IMR-90 (cell line): ENCODE data around the gene ANKDD1A. TPM values are rescaled to one million over a fixed set of nuclear protein-coding genes. Genes with fewer than 3 reads are reported as not detected.

ENCODE experiments used
- ATAC-seq: fragments of 200-7000 bp; cut with Tn5 transposase; 2 replicates; pipeline ENCODE4 v1.9.1; 2020; ENCODE audit warnings: low read depth, mild to moderate bottlenecking, moderate library complexity
- BruUV-seq: library from RNA; stranded (reverse); fragments of 400-500 nt; replicated peaks from 2 replicates; lab custom pipeline; 2021; lab: Mats Ljungman, UMichigan
- CTCF ChIA-PET: fragments of 300-600 bp; formaldehyde crosslinking; extraction: SDS; loops from one replicate; lab custom pipeline; 2021; ENCODE audit warnings: antibody characterized with exemption; lab: Yijun Ruan, JAX
- POLR2A ChIA-PET: fragments of 300-600 bp; sonication (Branson Sonifier 250); formaldehyde crosslinking; loops from one replicate; lab custom pipeline; 2022; ENCODE audit warnings: antibody characterized with exemption; ENCODE audit not compliant: unreplicated experiment; lab: Charles Lee
- DNase-seq: peaks from one replicate; pipeline ENCODE4 v3.0.0; 2013
- H2AFZ ChIP-seq: replicated peaks from 2 replicates; pipeline ENCODE3; 2013; ENCODE audit warnings: low read length, mild to moderate bottlenecking; ENCODE audit not compliant: poor library complexity
- H2AK5ac ChIP-seq: 2 replicates; pipeline ENCODE4 v1.6.1; 2013; ENCODE audit warnings: low read depth, low read length, inconsistent platforms
- H2AK9ac ChIP-seq: replicated peaks from 2 replicates; pipeline ENCODE3; 2013; ENCODE audit warnings: mild to moderate bottlenecking, low read depth, low read length, moderate library complexity; ENCODE audit not compliant: poor library complexity
- H2BK120ac ChIP-seq: 2 replicates; pipeline ENCODE4 v1.6.1; 2013; ENCODE audit warnings: low read depth, low read length, inconsistent platforms
- H2BK15ac ChIP-seq: 3 replicates; pipeline ENCODE4 v1.6.1; 2013; ENCODE audit warnings: low read depth, low read length, inconsistent platforms
- H2BK20ac ChIP-seq: 2 replicates; pipeline ENCODE4 v1.6.1; 2013; ENCODE audit warnings: low read depth, mild to moderate bottlenecking, inconsistent platforms, low read length, moderate library complexity
- H2BK5ac ChIP-seq: 2 replicates; pipeline ENCODE4 v1.6.1; 2013; ENCODE audit warnings: mild to moderate bottlenecking, low read depth, low read length, inconsistent platforms; ENCODE audit not compliant: poor library complexity, severe bottlenecking
- H3K14ac ChIP-seq: replicated peaks from 2 replicates; pipeline ENCODE4 v1.6.1; 2013; ENCODE audit warnings: low read depth, low read length, inconsistent platforms
- H3K18ac ChIP-seq: 2 replicates; pipeline ENCODE4 v1.6.1; 2013; ENCODE audit warnings: low read depth, low read length, control low read depth
- H3K23ac ChIP-seq: 2 replicates; pipeline ENCODE4 v1.6.1; 2013; ENCODE audit warnings: low read depth, low read length, inconsistent platforms
- H3K27ac ChIP-seq: 2 replicates; pipeline ENCODE4 v1.5.1; 2013; ENCODE audit warnings: mild to moderate bottlenecking, control low read depth, low read length; ENCODE audit not compliant: insufficient read depth
- H3K27me3 ChIP-seq: 2 replicates; pipeline ENCODE4 v1.6.1; 2013; ENCODE audit warnings: low read length; ENCODE audit not compliant: control insufficient read depth, insufficient read depth
- H3K36me3 ChIP-seq: 2 replicates; pipeline ENCODE4 v1.6.1; 2013; ENCODE audit warnings: low read length, mixed read lengths; ENCODE audit not compliant: control insufficient read depth, insufficient read depth
- H3K4ac ChIP-seq: 2 replicates; pipeline ENCODE4 v1.6.1; 2013; ENCODE audit warnings: low read depth, low read length, inconsistent platforms
- H3K4me1 ChIP-seq: 2 replicates; pipeline ENCODE4 v1.6.1; 2013; ENCODE audit warnings: low read length, mixed read lengths; ENCODE audit not compliant: control insufficient read depth, insufficient read depth
- H3K4me2 ChIP-seq: 2 replicates; pipeline ENCODE4 v1.6.1; 2013; ENCODE audit warnings: low read depth, mild to moderate bottlenecking, control low read depth, low read length, moderate library complexity
- H3K4me3 ChIP-seq: 2 replicates; pipeline ENCODE4 v1.5.1; 2013; ENCODE audit warnings: low read depth, mild to moderate bottlenecking, control low read depth, low read length, moderate library complexity; ENCODE audit not compliant: insufficient read depth
- H3K56ac ChIP-seq: 2 replicates; pipeline ENCODE4 v1.6.1; 2013; ENCODE audit warnings: low read length, inconsistent platforms; ENCODE audit not compliant: insufficient read depth; ENCODE audit errors: extremely low read depth
- H3K79me1 ChIP-seq, 2 experiments: 2 replicates each; pipeline ENCODE4 v1.6.1; 2013; ENCODE audit warnings: low read length in 2 of 2, inconsistent platforms in 1 of 2, low read depth in 1 of 2
- H3K9ac ChIP-seq: 2 replicates; pipeline ENCODE4 v1.6.1; 2013; ENCODE audit warnings: low read depth, low read length, control low read depth
- H3K9me1 ChIP-seq: 2 replicates; pipeline ENCODE4 v1.6.1; 2013; ENCODE audit warnings: low read length, inconsistent platforms; ENCODE audit not compliant: insufficient read depth
- H3K9me3 ChIP-seq: 2 replicates; pipeline ENCODE4 v1.6.1; 2013; ENCODE audit warnings: low read length; ENCODE audit not compliant: control insufficient read depth, insufficient read depth
- H4K20me1 ChIP-seq: 2 replicates; pipeline ENCODE4 v1.6.1; 2013; ENCODE audit warnings: low read length, inconsistent platforms; ENCODE audit not compliant: insufficient read depth
- H4K5ac ChIP-seq: 2 replicates; pipeline ENCODE4 v1.6.1; 2013; ENCODE audit warnings: mild to moderate bottlenecking, low read depth, low read length, control low read depth
- H4K8ac ChIP-seq, 2 experiments: 2 replicates each; pipeline ENCODE4 v1.6.1; 2013; ENCODE audit warnings: low read depth in 2 of 2, low read length in 2 of 2, control low read depth in 1 of 2, inconsistent platforms in 1 of 2
- H4K91ac ChIP-seq: 2 replicates; pipeline ENCODE4 v1.6.1; 2013; ENCODE audit warnings: low read depth, low read length, inconsistent platforms; ENCODE audit not compliant: insufficient read depth
- BHLHE40 ChIP-seq: fragments of 150-350 bp; IDR thresholded peaks from 2 replicates; pipeline ENCODE4 v1.6.1; 2016; ENCODE audit warnings: mild to moderate bottlenecking, low read depth, low read length
- CEBPB ChIP-seq: IDR thresholded peaks from 2 replicates; pipeline ENCODE4 v1.6.1; 2012; ENCODE audit warnings: low read depth, low read length, improper control_type of control experiment
- CHD1 ChIP-seq: IDR thresholded peaks from 2 replicates; pipeline ENCODE4 v1.6.1; 2012; ENCODE audit warnings: low read depth, low read length, improper control_type of control experiment
- CTCF ChIP-seq: conservative IDR thresholded peaks from 2 replicates; pipeline ENCODE4 v1.5.1; 2012; ENCODE audit warnings: mild to moderate bottlenecking, low read depth, low read length, improper control_type of control experiment
- ELK1 ChIP-seq: fragments of 150-350 bp; IDR thresholded peaks from 2 replicates; pipeline ENCODE4 v1.6.1; 2016; ENCODE audit warnings: low read depth, mild to moderate bottlenecking, low read length, moderate library complexity, borderline replicate concordance
- FOS ChIP-seq: fragments of 150-350 bp; IDR thresholded peaks from 2 replicates; pipeline ENCODE4 v1.6.1; 2016; ENCODE audit warnings: low read depth, low read length
- MAFK ChIP-seq: IDR thresholded peaks from 2 replicates; pipeline ENCODE4 v1.6.1; 2012; ENCODE audit warnings: low read depth, low read length, improper control_type of control experiment
- MAZ ChIP-seq: IDR thresholded peaks from 2 replicates; pipeline ENCODE4 v1.6.1; 2012; ENCODE audit warnings: low read depth, mild to moderate bottlenecking, low read length, improper control_type of control experiment, moderate library complexity, borderline replicate concordance
- MXI1 ChIP-seq: IDR thresholded peaks from 2 replicates; pipeline ENCODE4 v1.6.1; 2012; ENCODE audit warnings: low read depth, mild to moderate bottlenecking, low read length, moderate library complexity, borderline replicate concordance
- NFE2L2 ChIP-seq: fragments of 150-350 bp; IDR thresholded peaks from 2 replicates; pipeline ENCODE4 v1.6.1; 2016; ENCODE audit warnings: low read depth, mild to moderate bottlenecking, low read length
- POLR2A ChIP-seq: IDR thresholded peaks from 2 replicates; pipeline ENCODE4 v1.6.1; 2012; ENCODE audit warnings: mild to moderate bottlenecking, low read depth, low read length
- RAD21 ChIP-seq: IDR thresholded peaks from 2 replicates; pipeline ENCODE4 v1.6.1; 2012; ENCODE audit warnings: low read length, improper control_type of control experiment
- RCOR1 ChIP-seq: IDR thresholded peaks from 2 replicates; pipeline ENCODE4 v1.6.1; 2012; ENCODE audit warnings: mild to moderate bottlenecking, low read length, improper control_type of control experiment; ENCODE audit not compliant: insufficient replicate concordance
- RFX5 ChIP-seq: IDR thresholded peaks from 2 replicates; pipeline ENCODE4 v1.8.0; 2012; ENCODE audit warnings: low read depth, mild to moderate bottlenecking, low read length, moderate library complexity
- SMC3 ChIP-seq: fragments of 150-350 bp; IDR thresholded peaks from 2 replicates; pipeline ENCODE4 v1.6.1; 2016; ENCODE audit warnings: low read depth, mild to moderate bottlenecking, antibody characterized with exemption, low read length, moderate library complexity
- WGBS, 2 experiments: methylation state at CpG; one replicate each; pipeline versions ENCODE4 v1.1.5 to v1.1.7; 2013; ENCODE audit warnings: missing lambda C conversion rate in 2 of 2; ENCODE audit not compliant: insufficient read length in 1 of 2; ENCODE audit errors: extremely low coverage in 2 of 2; 5-methylcytosine and 5-hydroxymethylcytosine counted together
- dilution Hi-C: fragments of 300-500 bp; cut with HindIII; formaldehyde crosslinking; loops from one replicate; pipeline ENCODE4 v1.14.3; 2018; ENCODE audit warnings: low sequenced_read_pairs; ENCODE audit not compliant: unreplicated experiment
- in situ Hi-C: fragments of 300-500 bp; cut with MboI; formaldehyde crosslinking; loops from 3 replicates; pipeline ENCODE4 v1.14.3; 2019; ENCODE audit warnings: low sequenced_read_pairs, inconsistent platforms, mixed read lengths
- intact Hi-C: fragments of 100-400 bp; cut with micrococcal nuclease; formaldehyde crosslinking; loops from 2 replicates; pipeline ENCODE4 v1.10.0; 2022
- polyA plus RNA-seq, 3 experiments: library from polyadenylated mRNA; depleted of rRNA; stranded (reverse); fragments of >200 nt; gene quantifications; 2 replicates each; pipeline ENCODE4 v1.2.3, GENCODE V29; 2012; ENCODE audit warnings: low replicate concordance in 1 of 3
- total RNA-seq: library from RNA; depleted of rRNA; stranded (reverse); fragments of >200 nt; gene quantifications from 2 replicates; pipeline ENCODE4 v1.2.3, GENCODE V29; 2012
- TF ChIP-seq, protein P1 (sequence below): fragments of 150-350 bp; IDR thresholded peaks from 2 replicates; pipeline ENCODE4 v1.6.1; 2017; ENCODE audit warnings: mild to moderate bottlenecking, antibody characterized with exemption, low read length, low read depth

ANKDD1A gene
- total and polyA plus RNA-seq, 2 of the 4 experiments (the other 2 are of a cell fraction): 3.6 to 4.9 TPM

DNA sequence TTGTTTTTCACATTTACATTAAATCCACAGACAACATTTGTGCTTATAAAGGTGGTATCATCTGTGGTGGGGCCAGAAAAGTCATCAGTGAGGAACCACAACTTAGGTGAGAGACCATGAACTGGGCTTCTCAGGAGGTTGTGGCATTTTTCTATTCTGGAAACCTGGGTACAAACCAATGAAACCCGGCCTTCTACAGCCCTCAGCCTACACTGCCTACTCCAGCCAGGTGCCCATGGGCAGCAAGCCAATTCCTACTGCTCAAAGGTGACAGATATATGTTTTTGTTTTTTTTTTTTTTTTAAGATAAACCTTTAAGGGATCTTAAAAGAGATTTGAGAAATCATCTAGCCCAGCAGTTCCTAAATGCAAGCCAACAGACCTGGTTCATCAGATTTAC is 57.7 kb downstream of the ANKDD1A start:
- no peak overlapping the region for H2BK15ac ChIP-seq
- no peak overlapping the region for H2BK5ac ChIP-seq
- no peaks in the 10 kb centered on the region for H3K4me1 ChIP-seq
- WGBS, 2 experiments: no CpG with 5 or more reads among the region's 1 CpG
- H2AK5ac ChIP-seq: no peak overlapping the region
- no peak overlapping the region for H2AK9ac ChIP-seq
- POLR2A ChIA-PET: no interaction called here
- TF ChIP-seq NFE2L2: no peak
- TF ChIP-seq FOS: no peak
- TF ChIP-seq MXI1: no peak
- no peak for TF ChIP-seq POLR2A
- TF ChIP-seq CEBPB: no peak
- TF ChIP-seq MAFK: no peak
- no peak for TF ChIP-seq MAZ
- no peak for TF ChIP-seq SMC3
- TF ChIP-seq RFX5: no peak
- TF ChIP-seq BHLHE40: no peak
- no peak for TF ChIP-seq RAD21
- no peak for TF ChIP-seq ELK1
- no peak for TF ChIP-seq CTCF
- no peak for TF ChIP-seq RCOR1
- TF ChIP-seq, protein P1, sequence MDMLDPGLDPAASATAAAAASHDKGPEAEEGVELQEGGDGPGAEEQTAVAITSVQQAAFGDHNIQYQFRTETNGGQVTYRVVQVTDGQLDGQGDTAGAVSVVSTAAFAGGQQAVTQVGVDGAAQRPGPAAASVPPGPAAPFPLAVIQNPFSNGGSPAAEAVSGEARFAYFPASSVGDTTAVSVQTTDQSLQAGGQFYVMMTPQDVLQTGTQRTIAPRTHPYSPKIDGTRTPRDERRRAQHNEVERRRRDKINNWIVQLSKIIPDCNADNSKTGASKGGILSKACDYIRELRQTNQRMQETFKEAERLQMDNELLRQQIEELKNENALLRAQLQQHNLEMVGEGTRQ: no peak
- TF ChIP-seq CHD1: no peak
- H3K23ac ChIP-seq: no peak overlapping the region
- no peak overlapping the region for H3K9ac ChIP-seq
- no peak overlapping the region for H2AFZ ChIP-seq
- no peaks in the 10 kb centered on the region for H4K20me1 ChIP-seq
- BruUV-seq: no TSS peak
- H3K14ac ChIP-seq: no peak overlapping the region
- no peak overlapping the region for H3K18ac ChIP-seq
- H3K27me3 ChIP-seq: no peaks in the 10 kb centered on the region
- H3K79me1 ChIP-seq: no peaks in the 10 kb centered on the region; a peak in 1 of 4 replicates
- H3K4me2 ChIP-seq: no peak overlapping the region
- CTCF ChIA-PET: no interaction called here
- in situ Hi-C loops (no loop called here), dilution Hi-C loops (no loop called here), intact Hi-C loops (no loop called here)
- H3K4me3 ChIP-seq: no peak overlapping the region
- H2BK120ac ChIP-seq: no peak overlapping the region
- H3K9me3 ChIP-seq: no peaks in the 10 kb centered on the region
- no peak overlapping the region for H4K91ac ChIP-seq
- DNase-seq: no peak
- ATAC-seq: no peak
- no peak overlapping the region for H3K27ac ChIP-seq
- no peak overlapping the region for H2BK20ac ChIP-seq
- H4K5ac ChIP-seq: no peak overlapping the region
- no peak overlapping the region for H3K4ac ChIP-seq
- no peaks in the 10 kb centered on the region for H3K9me1 ChIP-seq
- no peak overlapping the region for H4K8ac ChIP-seq
- H3K36me3 ChIP-seq: peaks cover 51% of the 10 kb centered on the region
- no peak overlapping the region for H3K56ac ChIP-seq
